ENCODE results near the gene RSPO1. TPM values are rescaled to one million over a fixed set of nuclear protein-coding genes. Genes with fewer than 3 reads are reported as not detected.
"Not testable (repeated sequence)": the region's sequence is repeated elsewhere in the genome, so short reads cannot be mapped to it uniquely, and the experiment has no call there.

Gene RSPO1
- not detected for polyA plus RNA-seq (ENCODE audit: low read depth in 6 of 6)

GRCh38 chr1:37634244-37634991 is at the start of gene RSPO1:
TSS of gene RSPO1 (minus strand) at chr1:37634892. CDS start at chr1:37629661, 5,231 bp downstream.
- DNase-seq (no peak), ATAC-seq (ENCODE audit: low read depth in 2 of 2) (peak; percentile 23 to 28)
- peak within 1 kb of the TSS in 1 of 6 donors; percentile 47 for H3K27ac Mint-ChIP-seq
- H3K27me3 Mint-ChIP-seq, result peaks cover 61 to 74% (median 72%) of the 10 kb centered on the region in 3 donors
- peak within 1 kb of the TSS in 7 of 8 donors; percentile 53 to 84 (median 68) for H3K4me3 Mint-ChIP-seq
- peaks cover 4 to 16% (median 7%) of the 10 kb centered on the region in 3 donors for H3K4me1 Mint-ChIP-seq
- H3K9me3 Mint-ChIP-seq, result peaks cover 0 to 2% (median 0%) of the 10 kb centered on the region in 7 donors
- no peaks in the 10 kb centered on the region for H3K36me3 Mint-ChIP-seq

DNA sequence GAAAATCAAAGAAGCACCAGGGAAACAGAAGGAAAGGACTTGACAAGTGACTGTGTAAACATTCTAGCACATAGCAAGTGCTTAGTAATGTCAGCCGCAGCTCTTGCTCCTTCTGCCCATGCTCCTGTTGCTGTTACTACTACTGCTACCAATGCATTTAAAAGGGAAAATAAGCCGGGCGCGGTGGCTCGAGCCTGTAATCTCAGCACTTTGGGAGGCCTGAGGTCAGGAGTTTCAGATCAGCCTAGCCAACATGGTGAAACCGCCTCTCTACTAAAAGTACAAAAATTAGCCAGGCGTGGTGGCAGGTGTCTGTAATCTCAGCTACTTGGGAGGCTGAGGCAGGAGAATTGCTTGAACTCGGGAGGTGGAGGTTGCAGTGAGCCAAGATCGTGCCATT is 49.5 kb upstream of the RSPO1 start:
- not testable (repeated sequence) for H3K9me3 Mint-ChIP-seq; H3K27me3 Mint-ChIP-seq; H3K4me3 Mint-ChIP-seq; ATAC-seq (ENCODE audit: low read depth in 2 of 2); DNase-seq
- H3K4me1 Mint-ChIP-seq, result peaks cover 12 to 22% (median 19%) of the 10 kb centered on the region in 3 donors
- H3K36me3 Mint-ChIP-seq, result peaks cover 10 to 12% of the 10 kb centered on the region in 2 donors
- peak overlapping the region in 1 of 6 donors; percentile 60 for H3K27ac Mint-ChIP-seq

DNA sequence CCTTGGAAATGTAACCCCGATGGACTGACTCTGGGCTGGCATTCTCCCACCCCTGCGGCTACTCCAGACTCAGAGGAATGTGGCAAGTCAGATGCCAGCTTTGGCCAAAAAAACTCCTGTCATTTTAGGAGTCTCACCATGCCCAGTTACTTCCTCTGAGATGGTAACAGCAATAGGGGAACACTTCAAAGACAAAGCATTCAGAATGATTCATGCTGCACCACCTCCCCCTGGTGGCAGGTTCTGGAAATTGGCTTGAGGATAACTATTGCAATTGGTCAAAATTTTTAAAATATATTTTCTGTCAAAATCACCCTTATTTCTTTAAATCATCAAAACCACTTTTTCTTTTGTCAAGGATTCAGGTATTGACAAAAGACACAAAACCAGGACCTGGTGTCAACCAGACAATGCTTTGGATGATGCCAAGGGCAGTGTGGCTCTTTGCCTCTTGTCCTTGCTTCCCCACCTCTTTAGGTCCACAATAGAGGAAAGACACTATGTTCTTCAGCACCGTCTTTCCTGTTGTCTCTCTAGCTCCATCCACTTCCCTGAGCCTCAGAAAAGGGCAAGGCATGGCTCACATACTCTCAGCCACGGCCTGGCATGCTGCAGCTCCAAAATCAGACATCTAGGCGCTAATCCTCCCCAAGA is 47.8 kb upstream of the RSPO1 start:
- DNase-seq (peak; percentile 75), ATAC-seq (ENCODE audit: low read depth in 2 of 2) (peak; percentile 79 to 91)
- Mint-ChIP-seq H3K4me1 (peaks cover 0 to 8% (median 7%) of the 10 kb centered on the region in 3 donors), H3K27me3 (no peaks in the 10 kb centered on the region), H3K9me3 (no peaks in the 10 kb centered on the region), H3K36me3 (peaks cover 10 to 12% of the 10 kb centered on the region in 2 donors), H3K4me3 (peak overlapping the region in 2 of 8 donors; percentile 41 to 57), H3K27ac (peak overlapping the region; percentile 49 to 93 (median 64))

DNA sequence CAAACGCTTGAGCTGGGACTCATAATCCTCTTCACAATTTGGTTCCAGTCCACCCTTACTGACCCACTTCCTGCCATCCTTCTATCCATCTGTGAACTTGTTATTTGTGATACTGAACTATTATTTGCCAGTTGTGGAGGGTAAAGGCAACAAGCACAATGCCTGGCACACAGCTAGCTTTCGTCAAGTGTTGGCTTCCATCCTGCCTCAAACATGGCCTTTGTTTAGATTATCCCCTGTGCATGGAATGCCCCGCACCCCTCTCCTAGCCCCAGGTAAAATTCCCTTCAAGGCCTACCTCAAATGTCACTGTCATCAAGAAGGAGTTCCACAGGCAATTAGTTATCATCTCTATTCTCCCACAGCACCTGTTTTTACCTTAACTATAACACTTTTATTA is 46.2 kb upstream of the RSPO1 start:
- DNase-seq (no peak), ATAC-seq (ENCODE audit: low read depth in 2 of 2) (no peak)
- H3K9me3 Mint-ChIP-seq, result no peaks in the 10 kb centered on the region
- H3K27ac Mint-ChIP-seq, result peak overlapping the region in 3 of 6 donors; percentile 18 to 93 (median 29)
- peaks cover 7 to 11% of the 10 kb centered on the region in 2 donors for H3K36me3 Mint-ChIP-seq
- H3K4me3 Mint-ChIP-seq, result no peak overlapping the region
- H3K27me3 Mint-ChIP-seq, result no peaks in the 10 kb centered on the region
- H3K4me1 Mint-ChIP-seq, result peaks cover 12 to 23% (median 21%) of the 10 kb centered on the region in 3 donors

- Mint-ChIP-seq H3K36me3 (no peaks in the 10 kb centered on the region), H3K9me3 (no peaks in the 10 kb centered on the region), H3K4me3 (no peak overlapping the region), H3K4me1 (peaks cover 21 to 37% (median 27%) of the 10 kb centered on the region in 3 donors), H3K27me3 (no peaks in the 10 kb centered on the region), H3K27ac (peak overlapping the region in 1 of 6 donors; percentile 49)
- no peak for ATAC-seq (ENCODE audit: low read depth in 2 of 2)
- no peak for DNase-seq
Observed at GRCh38 chr1:37677808-37678207, 43.1 kb upstream of the RSPO1 start.

- H3K4me1 Mint-ChIP-seq, result peaks cover 21 to 32% (median 27%) of the 10 kb centered on the region in 3 donors
- no peak for DNase-seq
- H3K27me3 Mint-ChIP-seq, result no peaks in the 10 kb centered on the region
- peak overlapping the region in 5 of 8 donors; percentile 26 to 89 (median 68) for H3K4me3 Mint-ChIP-seq
- no peaks in the 10 kb centered on the region for H3K36me3 Mint-ChIP-seq
- no peak for ATAC-seq (ENCODE audit: low read depth in 2 of 2)
- H3K9me3 Mint-ChIP-seq, result no peaks in the 10 kb centered on the region
- peak overlapping the region in 4 of 6 donors; percentile 19 to 98 (median 88) for H3K27ac Mint-ChIP-seq
Observed at GRCh38 chr1:37677143-37677439, 42.4 kb upstream of the RSPO1 start.

GRCh38 chr1:37676281-37677142 is 41.8 kb upstream of the RSPO1 start:
- ATAC-seq (ENCODE audit: low read depth in 2 of 2) (peak; percentile 48 to 63), DNase-seq (peak; percentile 23)
- H3K27ac Mint-ChIP-seq, result peak overlapping the region; percentile 84 to 98 (median 96)
- peak overlapping the region; percentile 41 to 89 (median 74) for H3K4me3 Mint-ChIP-seq
- H3K9me3 Mint-ChIP-seq, result no peaks in the 10 kb centered on the region
- no peaks in the 10 kb centered on the region for H3K36me3 Mint-ChIP-seq
- H3K27me3 Mint-ChIP-seq, result peaks cover 0 to 5% (median 0%) of the 10 kb centered on the region in 3 donors
- H3K4me1 Mint-ChIP-seq, result peaks cover 21 to 31% (median 27%) of the 10 kb centered on the region in 3 donors

GRCh38 chr1:37673920-37674319 is 39.2 kb upstream of the RSPO1 start:
- Mint-ChIP-seq H3K9me3 (no peaks in the 10 kb centered on the region), H3K27ac (peak overlapping the region in 1 of 6 donors; percentile 70), H3K36me3 (no peaks in the 10 kb centered on the region), H3K27me3 (peaks cover 0 to 9% (median 0%) of the 10 kb centered on the region in 3 donors), H3K4me3 (no peak overlapping the region), H3K4me1 (peaks cover 21 to 31% (median 27%) of the 10 kb centered on the region in 3 donors)
- DNase-seq, result no peak
- no peak for ATAC-seq (ENCODE audit: low read depth in 2 of 2)

- H3K4me3 Mint-ChIP-seq, result peak overlapping the region in 1 of 8 donors; percentile 15
- H3K9me3 Mint-ChIP-seq, result no peaks in the 10 kb centered on the region
- peaks cover 20 to 29% (median 24%) of the 10 kb centered on the region in 3 donors for H3K4me1 Mint-ChIP-seq
- H3K27me3 Mint-ChIP-seq, result peaks cover 0 to 9% (median 0%) of the 10 kb centered on the region in 3 donors
- no peaks in the 10 kb centered on the region for H3K36me3 Mint-ChIP-seq
- no peak for DNase-seq
- ATAC-seq (ENCODE audit: low read depth in 2 of 2), result no peak
- no peak overlapping the region for H3K27ac Mint-ChIP-seq
Observed at GRCh38 chr1:37672136-37672870, 37.6 kb upstream of the RSPO1 start.

DNA sequence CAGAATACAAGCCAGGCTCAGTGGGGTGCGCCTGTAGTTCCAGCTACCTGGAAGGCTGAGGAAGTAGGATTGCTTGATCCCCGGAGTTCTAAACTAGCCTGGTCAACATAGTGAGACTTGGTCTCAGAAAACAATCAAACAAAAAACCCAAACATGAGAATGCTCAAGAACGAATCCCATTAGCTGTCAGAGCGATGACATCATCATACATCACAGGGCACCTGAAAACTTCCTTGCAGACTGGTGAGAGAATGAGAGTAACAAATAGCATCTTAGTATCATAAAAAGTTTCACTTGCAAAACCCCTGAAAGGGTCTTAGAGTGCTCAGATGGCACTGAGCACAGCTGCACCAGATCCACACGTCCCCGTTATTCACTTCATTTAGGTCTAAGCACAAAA is 36.6 kb upstream of the RSPO1 start:
- no peak for DNase-seq
- H3K27me3 Mint-ChIP-seq, result peaks cover 0 to 9% (median 0%) of the 10 kb centered on the region in 3 donors
- no peaks in the 10 kb centered on the region for H3K36me3 Mint-ChIP-seq
- no peaks in the 10 kb centered on the region for H3K9me3 Mint-ChIP-seq
- H3K4me1 Mint-ChIP-seq, result peaks cover 12 to 18% (median 14%) of the 10 kb centered on the region in 3 donors
- H3K4me3 Mint-ChIP-seq, result no peak overlapping the region
- no peak for ATAC-seq (ENCODE audit: low read depth in 2 of 2)
- peak overlapping the region in 1 of 6 donors; percentile 15 for H3K27ac Mint-ChIP-seq

GRCh38 chr1:37670133-37670532 is 35.4 kb upstream of the RSPO1 start:
- H3K4me3 Mint-ChIP-seq, result no peak overlapping the region
- no peak overlapping the region for H3K27ac Mint-ChIP-seq
- H3K27me3 Mint-ChIP-seq, result peaks cover 0 to 9% (median 0%) of the 10 kb centered on the region in 3 donors

DNA sequence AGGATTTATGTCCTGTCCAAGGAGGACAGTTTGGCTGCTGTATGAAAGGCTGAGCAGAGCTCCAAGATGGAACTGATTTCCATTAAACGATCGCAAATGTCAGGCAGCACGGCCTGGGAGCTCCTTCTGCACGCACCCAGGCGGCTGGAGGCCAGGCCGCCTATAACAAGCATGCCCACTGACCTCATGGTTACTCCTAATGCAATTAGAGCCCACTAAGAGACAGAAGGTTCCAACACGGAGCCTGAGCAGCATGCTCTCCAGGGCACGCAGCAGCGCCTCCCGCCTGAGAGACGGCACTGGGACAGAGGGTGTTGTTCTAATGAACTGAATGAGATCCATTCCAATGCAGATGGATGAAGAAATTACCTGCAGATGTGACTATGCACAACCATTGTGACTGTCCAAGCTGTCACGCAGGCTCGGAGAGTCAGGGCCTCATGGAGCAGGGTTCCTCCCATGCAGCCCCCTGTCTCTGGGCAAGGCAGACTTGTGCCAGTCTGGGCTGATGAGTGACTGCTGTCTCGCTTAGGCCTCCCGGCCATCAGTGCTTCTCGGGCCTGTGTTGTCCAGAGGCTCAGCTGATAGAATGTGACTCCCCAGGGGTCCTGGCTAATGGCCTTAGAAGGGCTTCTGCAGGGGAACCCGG is 32.5 kb upstream of the RSPO1 start:
- peak overlapping the region in 1 of 6 donors; percentile 65 for H3K27ac Mint-ChIP-seq
- H3K4me1 Mint-ChIP-seq, result no peaks in the 10 kb centered on the region
- H3K36me3 Mint-ChIP-seq, result no peaks in the 10 kb centered on the region
- no peaks in the 10 kb centered on the region for H3K9me3 Mint-ChIP-seq
- DNase-seq, result no peak
- ATAC-seq (ENCODE audit: low read depth in 2 of 2), result no peak
- no peak overlapping the region for H3K4me3 Mint-ChIP-seq
- H3K27me3 Mint-ChIP-seq, result peaks cover 0 to 9% (median 2%) of the 10 kb centered on the region in 3 donors

More at GRCh38 chr1:37670133-37670532, 35.4 kb upstream of the RSPO1 start:
- H3K36me3 Mint-ChIP-seq, result no peaks in the 10 kb centered on the region
- H3K4me1 Mint-ChIP-seq, result peaks cover 1 to 7% (median 3%) of the 10 kb centered on the region in 3 donors
- ATAC-seq (ENCODE audit: low read depth in 2 of 2), result no peak
- no peaks in the 10 kb centered on the region for H3K9me3 Mint-ChIP-seq
- no peak for DNase-seq
